ENCODE data around the gene FERMT3.

DNA sequence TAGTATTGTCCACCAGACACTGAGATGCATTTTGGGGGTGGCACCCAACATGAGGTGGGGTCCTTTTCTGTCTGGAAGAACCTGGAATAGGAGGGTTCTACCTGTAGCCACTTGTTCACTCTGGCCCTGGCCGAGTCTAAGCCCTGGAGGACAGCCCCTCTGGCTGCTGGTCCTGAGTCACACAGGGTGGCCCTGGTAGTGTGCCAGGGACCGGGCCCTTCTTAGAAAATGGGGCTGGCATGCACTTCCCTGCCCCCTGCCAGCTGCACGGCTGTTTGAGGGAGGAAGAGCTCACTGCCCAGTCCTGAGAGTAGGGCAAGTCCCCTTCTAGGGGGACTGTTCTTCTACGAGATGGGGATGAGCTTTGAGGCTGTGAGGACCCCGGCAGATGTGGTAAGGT is 47.0 kb downstream of the FERMT3 start:
- TF ChIP-seq, protein P1, sequence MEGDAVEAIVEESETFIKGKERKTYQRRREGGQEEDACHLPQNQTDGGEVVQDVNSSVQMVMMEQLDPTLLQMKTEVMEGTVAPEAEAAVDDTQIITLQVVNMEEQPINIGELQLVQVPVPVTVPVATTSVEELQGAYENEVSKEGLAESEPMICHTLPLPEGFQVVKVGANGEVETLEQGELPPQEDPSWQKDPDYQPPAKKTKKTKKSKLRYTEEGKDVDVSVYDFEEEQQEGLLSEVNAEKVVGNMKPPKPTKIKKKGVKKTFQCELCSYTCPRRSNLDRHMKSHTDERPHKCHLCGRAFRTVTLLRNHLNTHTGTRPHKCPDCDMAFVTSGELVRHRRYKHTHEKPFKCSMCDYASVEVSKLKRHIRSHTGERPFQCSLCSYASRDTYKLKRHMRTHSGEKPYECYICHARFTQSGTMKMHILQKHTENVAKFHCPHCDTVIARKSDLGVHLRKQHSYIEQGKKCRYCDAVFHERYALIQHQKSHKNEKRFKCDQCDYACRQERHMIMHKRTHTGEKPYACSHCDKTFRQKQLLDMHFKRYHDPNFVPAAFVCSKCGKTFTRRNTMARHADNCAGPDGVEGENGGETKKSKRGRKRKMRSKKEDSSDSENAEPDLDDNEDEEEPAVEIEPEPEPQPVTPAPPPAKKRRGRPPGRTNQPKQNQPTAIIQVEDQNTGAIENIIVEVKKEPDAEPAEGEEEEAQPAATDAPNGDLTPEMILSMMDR (IDR thresholded peaks at IDR 0.05; ENCODE audit: low read length), result no peak
- TF ChIP-seq EZH2 (optimal IDR thresholded peaks at IDR 0.05; ENCODE audit: low read depth, low read length) (no peak), EZH2phosphoT487 (IDR thresholded peaks at IDR 0.05; ENCODE audit: low read length) (no peak)

Data from MM.1S (cell line).